H9 (cell line): ENCODE data around the gene SLC38A3. TPM values are rescaled to one million over a fixed set of nuclear protein-coding genes. Genes with fewer than 3 reads are reported as not detected.

Experiments
- DNase-seq: peaks from one replicate; pipeline ENCODE4 v3.0.0-alpha.2; 2017
- H2AFZ ChIP-seq: one replicate; pipeline ENCODE4 v1.6.1; 2013; ENCODE audit warnings: mild to moderate bottlenecking, low read length, control low read depth, moderate library complexity
- H2AK5ac ChIP-seq: 2 replicates; pipeline ENCODE4 v1.6.1; 2013; ENCODE audit warnings: low read length, control low read depth, mixed read lengths; ENCODE audit not compliant: insufficient read length
- H2BK120ac ChIP-seq: one replicate; pipeline ENCODE4 v1.6.1; 2013; ENCODE audit warnings: low read depth, mild to moderate bottlenecking, low read length, control low read depth, inconsistent platforms; ENCODE audit not compliant: poor library complexity, severe bottlenecking
- H2BK12ac ChIP-seq: 2 replicates; pipeline ENCODE4 v1.6.1; 2013; ENCODE audit warnings: low read length, control low read depth, mixed read lengths, low read depth; ENCODE audit not compliant: insufficient read length
- H2BK15ac ChIP-seq: 2 replicates; pipeline ENCODE4 v1.6.1; 2013; ENCODE audit warnings: low read depth, low read length, control low read depth
- H2BK20ac ChIP-seq: one replicate; pipeline ENCODE4 v1.6.1; 2013; ENCODE audit warnings: low read depth, mild to moderate bottlenecking, low read length, control low read depth, inconsistent platforms; ENCODE audit not compliant: poor library complexity, severe bottlenecking
- H2BK5ac ChIP-seq: 2 replicates; pipeline ENCODE4 v1.6.1; 2013; ENCODE audit warnings: low read length, control low read depth, mixed read lengths; ENCODE audit not compliant: insufficient read length
- H3K14ac ChIP-seq: 2 replicates; pipeline ENCODE4 v1.6.1; 2013; ENCODE audit warnings: low read length, control low read depth; ENCODE audit not compliant: insufficient read depth
- H3K18ac ChIP-seq: 2 replicates; pipeline ENCODE4 v1.6.1; 2013; ENCODE audit warnings: low read depth, mild to moderate bottlenecking, mixed read lengths, low read length, control low read depth; ENCODE audit not compliant: insufficient read length
- H3K23ac ChIP-seq: 2 replicates; pipeline ENCODE4 v1.6.1; 2013; ENCODE audit warnings: low read length, control low read depth, mixed read lengths, low read depth; ENCODE audit not compliant: insufficient read length
- H3K23me2 ChIP-seq: 2 replicates; pipeline ENCODE4 v1.6.1; 2013; ENCODE audit warnings: low read depth, mild to moderate bottlenecking, mixed read lengths, low read length, control low read depth; ENCODE audit not compliant: insufficient read length, poor library complexity, severe bottlenecking
- H3K27ac ChIP-seq: 2 replicates; pipeline ENCODE4 v1.5.1; 2013; ENCODE audit warnings: low read length, control low read depth, mixed read lengths, low read depth; ENCODE audit not compliant: insufficient read length
- H3K27me3 ChIP-seq: 2 replicates; pipeline ENCODE4 v1.6.1; 2013; ENCODE audit warnings: low read length, control low read depth, inconsistent platforms; ENCODE audit not compliant: insufficient read depth
- H3K4ac ChIP-seq: 2 replicates; pipeline ENCODE4 v1.6.1; 2013; ENCODE audit warnings: low read depth, mild to moderate bottlenecking, control low read depth, inconsistent platforms, low read length, moderate library complexity
- H3K4me1 ChIP-seq: 2 replicates; pipeline ENCODE4 v1.6.1; 2013; ENCODE audit warnings: low read length, control low read depth, inconsistent platforms; ENCODE audit not compliant: insufficient read depth
- H3K4me2 ChIP-seq: 2 replicates; pipeline ENCODE4 v1.6.1; 2013; ENCODE audit warnings: low read length, control low read depth, mixed read lengths; ENCODE audit not compliant: insufficient read length, insufficient read depth
- H3K56ac ChIP-seq: 2 replicates; pipeline ENCODE4 v1.6.1; 2013; ENCODE audit warnings: low read depth, mild to moderate bottlenecking, mixed read lengths, low read length, control low read depth; ENCODE audit not compliant: insufficient read length
- H3K79me1 ChIP-seq: 2 replicates; pipeline ENCODE4 v1.6.1; 2013; ENCODE audit warnings: low read depth, mild to moderate bottlenecking, moderate library complexity, low read length, control low read depth, inconsistent platforms; ENCODE audit not compliant: insufficient read depth, poor library complexity, severe bottlenecking
- H3K79me2 ChIP-seq: 2 replicates; pipeline ENCODE4 v1.6.1; 2013; ENCODE audit warnings: low read length, control low read depth, inconsistent platforms; ENCODE audit not compliant: insufficient read depth
- H3K9ac ChIP-seq: 2 replicates; pipeline ENCODE4 v1.6.1; 2013; ENCODE audit warnings: low read length, control low read depth, mixed read lengths; ENCODE audit not compliant: insufficient read length; ENCODE audit errors: extremely low read depth
- H3K9me3 ChIP-seq: one replicate; pipeline ENCODE4 v1.6.1; 2013; ENCODE audit warnings: low read depth, low read length, inconsistent platforms; ENCODE audit not compliant: control insufficient read depth
- H3T11ph ChIP-seq: one replicate; pipeline ENCODE4 v1.6.1; 2013; ENCODE audit warnings: mild to moderate bottlenecking, low read length, control low read depth, inconsistent platforms
- H4K20me1 ChIP-seq: one replicate; pipeline ENCODE4 v1.6.1; 2013; ENCODE audit not compliant: control insufficient read depth, insufficient read length, insufficient read depth
- H4K5ac ChIP-seq: 2 replicates; pipeline ENCODE4 v1.6.1; 2013; ENCODE audit warnings: low read depth, mild to moderate bottlenecking, mixed read lengths, low read length, control low read depth; ENCODE audit not compliant: insufficient read length
- H4K8ac ChIP-seq: replicated peaks from 2 replicates; pipeline ENCODE4 v1.6.1; 2013; ENCODE audit warnings: low read length, control low read depth, mixed read lengths, low read depth; ENCODE audit not compliant: insufficient read length
- H4K91ac ChIP-seq: 2 replicates; pipeline ENCODE4 v1.6.1; 2013; ENCODE audit warnings: low read depth, mild to moderate bottlenecking, moderate library complexity, mixed read lengths, low read length, control low read depth; ENCODE audit not compliant: insufficient read length
- H3K27ac Mint-ChIP-seq, 3 experiments: 2 replicates in 2 of 3; 3 replicates in 1 of 3; pipeline ENCODE4 v1.8.0; 2020 to 2021; ENCODE audit warnings: mixed read lengths in 3 of 3, mild to moderate bottlenecking in 1 of 3, moderate library complexity in 1 of 3
- H3K27me3 Mint-ChIP-seq: 2 replicates; pipeline ENCODE4 v1.8.0; 2021; ENCODE audit warnings: low read depth, mild to moderate bottlenecking, moderate library complexity, mixed read lengths
- H3K36me3 Mint-ChIP-seq, 3 experiments: 2 replicates in 2 of 3; 3 replicates in 1 of 3; pipeline ENCODE4 v1.8.0; 2020 to 2021; ENCODE audit warnings: low read depth in 3 of 3, mixed read lengths in 3 of 3; ENCODE audit not compliant: insufficient read depth in 1 of 3
- H3K4me1 Mint-ChIP-seq, 2 experiments: 2 replicates each; pipeline ENCODE4 v1.8.0; 2020; ENCODE audit warnings: mixed read lengths in 2 of 2
- H3K4me3 Mint-ChIP-seq, 2 experiments: 2 replicates in 1 of 2; 3 replicates in 1 of 2; pipeline ENCODE4 v1.8.0; 2020 to 2021; ENCODE audit warnings: mild to moderate bottlenecking in 2 of 2, mixed read lengths in 2 of 2, moderate library complexity in 1 of 2
- H3K9me3 Mint-ChIP-seq, 2 experiments: 2 replicates in 1 of 2; 3 replicates in 1 of 2; pipeline ENCODE4 v1.8.0; 2020; ENCODE audit warnings: mild to moderate bottlenecking in 2 of 2, mixed read lengths in 2 of 2, moderate library complexity in 1 of 2
- CTCF ChIP-seq: fragments of 200-600 bp; sonication (generic); conservative IDR thresholded peaks from 3 replicates; pipeline ENCODE4 v1.8.0; 2021; ENCODE audit warnings: antibody characterized with exemption, mild to moderate bottlenecking
- WGBS: extraction: QIAGEN DNeasy Blood & Tissue Kit; methylation state at CpG from one replicate; pipeline ENCODE4 v1.1.7; 2013; ENCODE audit warnings: missing lambda C conversion rate, low lambda C conversion rate, mixed read lengths; ENCODE audit not compliant: insufficient read length; ENCODE audit errors: extremely low coverage; 5-methylcytosine and 5-hydroxymethylcytosine counted together
- total RNA-seq: library from RNA; stranded (reverse); gene quantifications from 2 replicates; pipeline ENCODE4 v1.2.1, GENCODE V29; 2021

The SLC38A3 gene
- total RNA-seq, 1 experiment from 2014 or later = 1.4 TPM

GRCh38 chr3:50164984-50165909, 39.8 kb upstream of the SLC38A3 start:
- peaks cover 10 to 28% (median 22%) of the 10 kb centered on the region in 3 experiments for H3K36me3 Mint-ChIP-seq
- no peaks in the 10 kb centered on the region; the same call in 1 of the 2 replicates for H3K27me3 Mint-ChIP-seq
- DNase-seq = no peak
- Histone ChIP-seq H3K4ac (no peak overlapping the region), H4K91ac (no peak overlapping the region), H3K27ac (no peak overlapping the region), H3K23ac (no peak overlapping the region), H3K79me1 (no peaks in the 10 kb centered on the region), H3K56ac (no peak overlapping the region), H3K14ac (peak overlapping the region; percentile 39; the same call in 1 of the 2 replicates), H3K27me3 (no peaks in the 10 kb centered on the region), H3K9me3 (no peaks in the 10 kb centered on the region), H3K4me1 (peaks cover 7% of the 10 kb centered on the region; the same call in 1 of the 2 replicates), H4K20me1 (no peaks in the 10 kb centered on the region), H2BK12ac (no peak overlapping the region), H3K79me2 (no peaks in the 10 kb centered on the region), H2BK120ac (no peak overlapping the region), H3K9ac (no peak overlapping the region), H2AFZ (no peak overlapping the region), H3K18ac (no peak overlapping the region), H2BK5ac (no peak overlapping the region), H2BK15ac (no peak overlapping the region), H2BK20ac (no peak overlapping the region), H4K5ac (no peak overlapping the region), H4K8ac (no peak overlapping the region), H3T11ph (no peak overlapping the region), H3K4me2 (no peak overlapping the region), H3K23me2 (no peaks in the 10 kb centered on the region), H2AK5ac (no peak overlapping the region)
- H3K4me1 Mint-ChIP-seq = peaks cover 31 to 46% of the 10 kb centered on the region in 2 experiments
- WGBS = no CpG with 5 or more reads among the region's 7 CpGs
- H3K4me3 Mint-ChIP-seq = no peak overlapping the region; a peak in 2 of 5 replicates
- TF ChIP-seq CTCF = no peak
- peak overlapping the region in 2 of 3 experiments; percentile 64 to 65; a peak in 4 of 7 replicates for H3K27ac Mint-ChIP-seq
- no peaks in the 10 kb centered on the region for H3K9me3 Mint-ChIP-seq
